ENCODE results near the gene TMC8.

TMC8 gene

DNA sequence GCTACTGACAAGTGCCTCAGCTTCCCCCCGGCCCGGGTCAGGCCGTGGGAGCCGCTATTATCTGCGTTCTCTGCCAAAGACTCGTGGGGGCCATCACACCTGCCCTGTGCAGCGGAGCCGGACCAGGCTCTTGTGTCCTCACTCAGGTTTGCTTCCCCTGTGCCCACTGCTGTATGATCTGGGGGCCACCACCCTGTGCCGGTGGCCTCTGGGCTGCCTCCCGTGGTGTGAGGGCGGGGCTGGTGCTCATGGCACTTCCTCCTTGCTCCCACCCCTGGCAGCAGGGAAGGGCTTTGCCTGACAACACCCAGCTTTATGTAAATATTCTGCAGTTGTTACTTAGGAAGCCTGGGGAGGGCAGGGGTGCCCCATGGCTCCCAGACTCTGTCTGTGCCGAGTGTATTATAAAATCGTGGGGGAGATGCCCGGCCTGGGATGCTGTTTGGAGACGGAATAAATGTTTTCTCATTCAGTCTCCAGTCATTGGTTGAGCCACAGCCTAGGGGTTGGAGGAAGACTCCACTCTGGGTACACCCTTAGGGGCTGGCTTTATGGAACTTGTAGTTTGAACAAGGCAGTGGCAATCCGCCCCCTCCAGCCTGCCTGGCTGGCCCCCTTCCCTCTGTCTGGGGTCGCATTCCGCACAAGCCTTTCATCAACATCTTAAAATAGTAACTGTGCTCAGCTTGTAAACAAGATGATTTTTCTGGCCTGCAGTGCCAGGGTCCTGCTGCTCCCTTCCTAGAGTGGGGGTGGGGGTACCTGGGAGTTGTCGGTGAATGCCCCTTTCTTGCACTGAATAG, 41.9 kb downstream of the TMC8 start:
- DNase-seq (ENCODE audit: low read depth, low spot score), result no peak

DNA sequence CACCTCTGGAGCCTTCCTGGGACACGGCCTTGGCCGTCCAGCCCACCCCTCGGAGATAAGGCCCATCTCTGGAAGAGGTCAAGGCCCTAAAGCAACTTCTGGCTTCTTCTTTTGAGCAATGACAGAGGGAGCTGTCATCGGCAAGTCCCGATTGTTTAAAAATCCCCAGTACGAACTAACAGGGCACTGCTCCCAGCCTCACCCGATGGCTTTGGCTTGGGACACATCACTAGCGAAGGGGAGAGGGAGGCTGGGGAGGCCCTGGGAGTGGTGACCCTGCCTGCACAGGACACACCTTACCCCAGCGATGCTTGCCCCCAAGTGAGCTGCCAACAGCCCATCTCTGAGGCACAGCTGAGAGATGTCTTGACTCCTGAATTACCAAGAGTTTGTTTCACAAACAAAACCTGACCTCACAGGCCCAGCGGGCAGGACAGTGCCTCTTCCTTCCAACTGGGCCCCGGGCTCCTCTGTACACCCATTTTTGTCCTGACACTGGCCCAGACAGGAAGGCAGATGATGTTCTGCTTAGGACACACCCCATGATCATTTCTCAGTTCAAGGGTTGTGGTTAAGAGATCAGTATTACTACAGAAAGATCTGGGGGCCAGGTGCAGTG, 42.6 kb downstream of the TMC8 start:
- 0 out of 2 replicates have a peak overlapping the region, but pooled peaks have one; percentile 74 for H3K27ac ChIP-seq
- DNase-seq (ENCODE audit: low read depth, low spot score), result no peak
- no peak overlapping the region for H3K9ac ChIP-seq (ENCODE audit: insufficient read length)
- H3K36me3 ChIP-seq (ENCODE audit: insufficient read depth, low read length), result peaks cover 24% of the 10 kb centered on the region
- no peaks in the 10 kb centered on the region for H3K9me3 ChIP-seq (ENCODE audit: low read depth, low read length)
- H3K4me3 ChIP-seq, result peak overlapping the region; percentile 2; the same call in 1 of the 2 replicates
- TF ChIP-seq EZH2 (IDR thresholded peaks at IDR 0.05) (no peak), FOXP2 (optimal IDR thresholded peaks at IDR 0.05; ENCODE audit: control extremely low read depth, extremely low read length, insufficient read depth) (no peak), POLR2AphosphoS5 (IDR thresholded peaks at IDR 0.05; ENCODE audit: borderline replicate concordance, low read depth, low read length) (no peak)

More for the DNA sequence above, 41.9 kb downstream of the TMC8 start:
- no peaks in the 10 kb centered on the region for H3K9me3 ChIP-seq (ENCODE audit: low read depth, low read length)
- peak overlapping the region; percentile 74 for H3K27ac ChIP-seq
- H3K36me3 ChIP-seq (ENCODE audit: insufficient read depth, low read length), result peaks cover 21% of the 10 kb centered on the region
- peak; percentile 15; the same call in 1 of the 2 replicates for TF ChIP-seq POLR2AphosphoS5 (IDR thresholded peaks at IDR 0.05; ENCODE audit: borderline replicate concordance, low read depth, low read length)
- TF ChIP-seq FOXP2 (optimal IDR thresholded peaks at IDR 0.05; ENCODE audit: control extremely low read depth, extremely low read length, insufficient read depth), result no peak
- H3K9ac ChIP-seq (ENCODE audit: insufficient read length), result no peak overlapping the region
- H3K4me3 ChIP-seq, result peak overlapping the region; percentile 2

DNA sequence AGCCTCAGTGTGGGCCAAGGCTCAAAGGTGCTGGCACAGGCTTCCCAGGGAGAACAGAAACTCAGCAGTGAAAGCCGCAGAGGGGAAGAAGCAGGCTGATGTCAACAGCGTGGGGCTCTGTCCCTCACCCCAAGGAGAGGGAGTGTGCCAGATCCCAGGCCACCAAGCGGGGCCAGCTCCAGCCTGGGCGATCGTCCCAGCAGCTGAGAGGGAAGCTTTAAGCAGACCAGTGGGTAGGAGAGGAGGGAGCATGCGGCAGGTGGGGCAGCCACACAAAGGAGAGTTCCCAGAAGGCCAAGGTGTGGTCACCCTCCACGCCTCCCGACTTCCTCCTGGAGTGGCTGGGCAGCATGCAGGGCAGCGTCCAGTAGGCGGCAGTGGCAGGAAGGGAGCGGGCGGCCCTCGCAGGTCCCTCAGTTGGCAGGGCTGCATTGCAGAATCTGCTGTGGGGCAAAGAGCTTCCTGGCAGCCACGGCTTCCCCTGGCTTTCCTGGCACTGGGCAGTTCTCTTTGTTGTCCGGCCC, 43.8 kb downstream of the TMC8 start:
- Histone ChIP-seq H3K4me3 (no peak overlapping the region), H3K9me3 (ENCODE audit: low read depth, low read length) (no peaks in the 10 kb centered on the region), H3K9ac (ENCODE audit: insufficient read length) (no peak overlapping the region), H3K27ac (no peak overlapping the region), H3K36me3 (ENCODE audit: insufficient read depth, low read length) (peaks cover 35% of the 10 kb centered on the region)
- TF ChIP-seq EZH2 (IDR thresholded peaks at IDR 0.05) (no peak), POLR2AphosphoS5 (IDR thresholded peaks at IDR 0.05; ENCODE audit: borderline replicate concordance, low read depth, low read length) (no peak), FOXP2 (optimal IDR thresholded peaks at IDR 0.05; ENCODE audit: control extremely low read depth, extremely low read length, insufficient read depth) (no peak)
- no peak for DNase-seq (ENCODE audit: low read depth, low spot score)

DNA sequence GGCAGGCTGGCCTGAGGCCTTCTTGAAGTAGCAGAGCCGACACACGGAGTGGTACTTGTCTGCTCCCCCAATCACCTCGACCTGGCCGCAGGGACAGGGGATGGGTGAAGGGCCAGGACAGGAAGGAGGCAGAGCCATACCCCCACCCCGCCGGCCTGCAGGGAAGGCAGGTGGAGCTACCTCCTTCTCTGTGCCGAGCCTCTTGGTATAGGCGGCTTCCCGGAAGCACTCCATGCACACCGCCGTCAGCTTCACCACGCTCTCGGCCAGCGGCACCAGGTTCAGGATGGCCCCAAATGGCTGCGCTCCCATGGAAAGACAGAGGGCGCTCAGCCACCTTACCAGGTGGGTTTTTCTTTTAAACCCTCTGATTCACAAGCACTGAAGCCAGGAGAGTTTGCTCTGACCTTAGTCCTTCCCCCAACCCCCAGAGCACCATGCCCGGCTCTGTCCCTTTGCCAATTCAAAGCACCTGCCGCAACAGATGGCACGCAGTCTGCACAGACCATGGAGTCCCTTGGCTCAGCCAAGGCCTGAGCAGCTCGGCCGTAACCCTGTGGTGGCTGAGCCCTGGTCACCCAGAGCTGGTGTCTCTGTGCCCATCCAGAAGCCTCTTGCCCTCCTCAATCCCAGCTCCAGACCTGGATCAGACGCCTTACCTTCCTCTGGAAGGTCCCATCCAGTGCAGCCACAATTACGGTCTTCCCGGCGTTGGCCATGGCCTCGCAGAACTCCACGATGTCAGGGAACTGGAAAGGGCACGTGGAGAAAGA, 44.5 kb downstream of the TMC8 start:
- no peak overlapping the region for H3K9ac ChIP-seq (ENCODE audit: insufficient read length)
- H3K27ac ChIP-seq, result no peak overlapping the region
- peaks cover 41% of the 10 kb centered on the region for H3K36me3 ChIP-seq (ENCODE audit: insufficient read depth, low read length)

DNA sequence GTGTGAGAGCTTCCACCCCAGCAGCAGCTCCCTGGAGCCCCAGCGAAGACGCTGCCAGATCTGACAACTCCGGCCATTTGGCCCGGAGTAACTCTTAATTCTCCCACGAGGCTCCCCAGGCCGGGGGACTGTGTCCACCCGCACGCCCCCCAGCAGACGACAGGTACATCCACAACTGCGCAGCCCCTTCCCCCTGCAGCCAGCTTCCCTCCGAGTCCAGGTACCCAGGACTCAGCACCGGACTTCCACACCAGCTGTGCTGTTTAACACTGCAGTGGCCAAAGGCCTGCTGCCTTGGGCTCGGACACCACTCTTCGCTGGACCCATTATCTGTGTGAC, 45.0 kb downstream of the TMC8 start:
- no peak for TF ChIP-seq EZH2 (IDR thresholded peaks at IDR 0.05)
- no peak for TF ChIP-seq FOXP2 (optimal IDR thresholded peaks at IDR 0.05; ENCODE audit: control extremely low read depth, extremely low read length, insufficient read depth)
- TF ChIP-seq POLR2AphosphoS5 (IDR thresholded peaks at IDR 0.05; ENCODE audit: borderline replicate concordance, low read depth, low read length), result no peak
- peaks cover 47% of the 10 kb centered on the region for H3K36me3 ChIP-seq (ENCODE audit: insufficient read depth, low read length)
- H3K9ac ChIP-seq (ENCODE audit: insufficient read length), result no peak overlapping the region
- no peak overlapping the region for H3K27ac ChIP-seq
- no peak overlapping the region for H3K4me3 ChIP-seq
- no peaks in the 10 kb centered on the region for H3K9me3 ChIP-seq (ENCODE audit: low read depth, low read length)
- no peak for DNase-seq (ENCODE audit: low read depth, low spot score)

More for the DNA sequence above, 44.5 kb downstream of the TMC8 start:
- TF ChIP-seq FOXP2 (optimal IDR thresholded peaks at IDR 0.05; ENCODE audit: control extremely low read depth, extremely low read length, insufficient read depth), result no peak
- TF ChIP-seq POLR2AphosphoS5 (IDR thresholded peaks at IDR 0.05; ENCODE audit: borderline replicate concordance, low read depth, low read length), result no peak
- no peak for TF ChIP-seq EZH2 (IDR thresholded peaks at IDR 0.05)
- DNase-seq (ENCODE audit: low read depth, low spot score), result no peak
- H3K9me3 ChIP-seq (ENCODE audit: low read depth, low read length), result no peaks in the 10 kb centered on the region
- H3K4me3 ChIP-seq, result no peak overlapping the region

DNA sequence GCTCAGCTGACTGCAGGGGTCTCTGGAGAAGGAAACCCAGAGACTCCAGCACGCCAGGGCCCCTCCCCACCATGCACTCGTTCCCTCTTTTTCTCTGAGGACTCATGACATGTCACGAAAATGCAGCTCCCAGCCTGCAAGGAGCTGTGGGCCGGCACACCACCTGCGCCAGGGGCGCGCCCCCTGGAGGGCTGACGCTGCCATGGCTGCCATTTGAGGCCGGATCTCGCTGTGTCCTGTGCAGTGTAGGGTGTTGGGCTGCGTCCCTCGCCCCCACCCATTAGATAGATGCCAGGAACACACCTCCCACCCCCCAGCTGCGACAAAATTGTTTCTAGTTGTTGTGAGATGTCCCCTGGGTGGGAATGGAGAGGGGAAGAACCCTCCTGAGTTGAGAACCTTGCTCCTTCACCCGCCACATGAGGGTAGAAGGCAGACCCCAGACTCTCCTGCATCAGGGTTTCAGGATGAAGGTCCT, 46.0 kb downstream of the TMC8 start:
- H3K9ac ChIP-seq (ENCODE audit: insufficient read length), result no peak overlapping the region
- TF ChIP-seq EZH2 (IDR thresholded peaks at IDR 0.05) (no peak), POLR2AphosphoS5 (IDR thresholded peaks at IDR 0.05; ENCODE audit: borderline replicate concordance, low read depth, low read length) (no peak), FOXP2 (optimal IDR thresholded peaks at IDR 0.05; ENCODE audit: control extremely low read depth, extremely low read length, insufficient read depth) (no peak)
- no peaks in the 10 kb centered on the region for H3K9me3 ChIP-seq (ENCODE audit: low read depth, low read length)
- H3K27ac ChIP-seq, result peak overlapping the region; percentile 13; the same call in 1 of the 2 replicates
- H3K4me3 ChIP-seq, result no peak overlapping the region
- DNase-seq (ENCODE audit: low read depth, low spot score), result no peak
- peaks cover 49% of the 10 kb centered on the region for H3K36me3 ChIP-seq (ENCODE audit: insufficient read depth, low read length)

DNA sequence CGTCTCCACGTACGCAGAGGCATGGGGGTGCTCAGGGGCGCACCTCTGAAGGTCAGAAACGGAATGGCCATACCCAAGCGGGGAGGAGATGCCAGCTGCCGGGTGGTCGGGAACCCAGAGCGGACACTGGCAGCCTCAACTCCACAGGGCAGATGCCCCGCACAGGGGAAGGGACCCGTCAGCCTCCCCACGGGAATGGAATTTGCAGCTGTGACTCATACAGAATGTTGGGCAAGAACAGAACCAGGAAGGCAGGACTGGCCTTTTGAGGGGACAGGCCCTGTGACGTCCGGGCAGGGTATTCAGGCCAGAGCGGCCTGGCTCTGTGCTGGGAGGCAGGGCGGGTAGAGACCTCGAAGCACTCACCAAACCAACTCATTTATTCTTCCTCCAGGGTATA, 48.8 kb downstream of the TMC8 start:
- Histone ChIP-seq H3K27ac (no peak overlapping the region), H3K4me3 (no peak overlapping the region), H3K9me3 (ENCODE audit: low read depth, low read length) (no peaks in the 10 kb centered on the region), H3K36me3 (ENCODE audit: insufficient read depth, low read length) (peaks cover 48% of the 10 kb centered on the region; the same call in 1 of the 2 replicates), H3K9ac (ENCODE audit: insufficient read length) (no peak overlapping the region)
- no peak for DNase-seq (ENCODE audit: low read depth, low spot score)
- no peak for TF ChIP-seq FOXP2 (optimal IDR thresholded peaks at IDR 0.05; ENCODE audit: control extremely low read depth, extremely low read length, insufficient read depth)
- no peak for TF ChIP-seq POLR2AphosphoS5 (IDR thresholded peaks at IDR 0.05; ENCODE audit: borderline replicate concordance, low read depth, low read length)
- no peak for TF ChIP-seq EZH2 (IDR thresholded peaks at IDR 0.05)
